Measurements from ENCODE around the gene HEXD.

The HEXD gene

DNA sequence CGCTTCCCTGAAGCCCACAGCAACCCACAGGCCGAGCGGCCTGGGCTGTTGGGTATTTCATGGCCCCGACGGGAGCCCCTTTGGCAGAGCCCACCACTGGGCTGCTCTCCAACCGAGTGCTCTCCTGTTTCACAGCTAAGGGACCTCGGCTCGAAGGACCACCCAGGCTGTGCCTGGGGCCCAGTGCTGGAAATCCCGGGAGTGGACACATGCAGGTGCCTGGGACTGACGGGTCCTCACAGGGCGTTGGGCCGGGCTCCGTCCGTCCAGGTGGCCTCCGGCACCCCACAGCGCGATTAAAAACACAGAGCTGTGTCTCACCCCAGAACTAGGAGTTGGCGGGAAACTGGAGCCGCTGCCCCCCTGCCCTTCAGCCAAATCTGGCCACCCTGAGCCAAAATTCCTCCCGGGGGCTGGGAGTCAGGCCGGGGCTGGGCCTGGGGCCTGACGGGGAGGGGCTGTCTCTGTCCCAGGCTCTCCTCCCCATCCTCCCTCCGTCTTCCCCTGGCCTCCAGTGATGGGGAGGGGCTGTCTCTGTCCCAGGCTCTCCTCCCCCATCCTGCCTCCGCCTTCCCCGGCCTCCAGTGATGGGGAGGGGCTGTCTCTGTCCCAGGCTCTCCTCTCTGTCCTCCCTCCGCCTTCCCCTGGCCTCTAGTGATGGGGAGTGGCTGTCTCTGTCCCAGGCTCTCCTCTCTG lies 32.4 kb upstream of the HEXD start:
- ATAC-seq: no peak
- no peak for TF ChIP-seq SNAI2 (CRISPR knock-in tag; IDR thresholded peaks at IDR 0.05)
- no peak for TF ChIP-seq ZC3H10 (CRISPR knock-in tag; IDR thresholded peaks at IDR 0.05)
- TF ChIP-seq RARB (CRISPR knock-in tag; IDR thresholded peaks at IDR 0.05): no peak
- no peak for TF ChIP-seq ISL1 (CRISPR knock-in tag; IDR thresholded peaks at IDR 0.05)
- TF ChIP-seq, protein P1, sequence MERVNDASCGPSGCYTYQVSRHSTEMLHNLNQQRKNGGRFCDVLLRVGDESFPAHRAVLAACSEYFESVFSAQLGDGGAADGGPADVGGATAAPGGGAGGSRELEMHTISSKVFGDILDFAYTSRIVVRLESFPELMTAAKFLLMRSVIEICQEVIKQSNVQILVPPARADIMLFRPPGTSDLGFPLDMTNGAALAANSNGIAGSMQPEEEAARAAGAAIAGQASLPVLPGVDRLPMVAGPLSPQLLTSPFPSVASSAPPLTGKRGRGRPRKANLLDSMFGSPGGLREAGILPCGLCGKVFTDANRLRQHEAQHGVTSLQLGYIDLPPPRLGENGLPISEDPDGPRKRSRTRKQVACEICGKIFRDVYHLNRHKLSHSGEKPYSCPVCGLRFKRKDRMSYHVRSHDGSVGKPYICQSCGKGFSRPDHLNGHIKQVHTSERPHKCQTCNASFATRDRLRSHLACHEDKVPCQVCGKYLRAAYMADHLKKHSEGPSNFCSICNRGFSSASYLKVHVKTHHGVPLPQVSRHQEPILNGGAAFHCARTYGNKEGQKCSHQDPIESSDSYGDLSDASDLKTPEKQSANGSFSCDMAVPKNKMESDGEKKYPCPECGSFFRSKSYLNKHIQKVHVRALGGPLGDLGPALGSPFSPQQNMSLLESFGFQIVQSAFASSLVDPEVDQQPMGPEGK (CRISPR knock-in tag; IDR thresholded peaks at IDR 0.05; ENCODE audit: borderline replicate concordance): no peak
- TF ChIP-seq PPARA (CRISPR knock-in tag; IDR thresholded peaks at IDR 0.05; ENCODE audit: borderline replicate concordance): no peak

DNA sequence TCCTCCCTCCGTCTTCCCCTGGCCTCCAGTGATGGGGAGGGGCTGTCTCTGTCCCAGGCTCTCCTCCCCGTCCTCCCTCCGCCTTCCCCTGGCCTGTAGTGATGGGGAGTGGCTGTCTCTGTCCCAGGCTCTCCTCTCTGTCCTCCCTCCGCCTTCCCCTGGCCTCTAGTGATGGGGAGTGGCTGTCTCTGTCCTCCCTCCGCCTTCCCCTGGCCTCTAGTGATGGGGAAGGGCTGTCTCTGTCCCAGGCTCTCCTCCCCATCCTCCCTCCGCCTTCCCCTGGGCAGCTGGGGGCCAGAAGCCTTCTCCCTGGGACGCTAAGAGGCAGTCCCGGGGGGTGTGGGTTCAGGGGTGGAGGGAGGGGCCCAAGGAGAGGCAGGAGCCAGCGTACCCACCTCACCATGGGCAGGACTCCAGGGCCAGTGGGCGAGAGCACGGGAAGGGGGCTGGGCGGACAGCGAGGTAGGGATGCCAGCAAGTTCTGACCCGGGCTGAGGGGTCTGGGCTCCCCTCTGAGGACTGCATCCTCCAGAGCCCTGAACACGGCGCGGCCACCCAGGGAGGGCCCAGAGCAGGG lies 31.8 kb upstream of the HEXD start:
- TF ChIP-seq SNAI2 (CRISPR knock-in tag; IDR thresholded peaks at IDR 0.05): no peak
- peak; percentile 86 for TF ChIP-seq ZNF70 (CRISPR knock-in tag; IDR thresholded peaks at IDR 0.05)
- TF ChIP-seq ZC3H10 (CRISPR knock-in tag; IDR thresholded peaks at IDR 0.05): no peak
- TF ChIP-seq ZNF8 (CRISPR knock-in tag; IDR thresholded peaks at IDR 0.05): no peak
- TF ChIP-seq GLIS3 (CRISPR knock-in tag; IDR thresholded peaks at IDR 0.05): no peak
- TF ChIP-seq, protein P2, sequence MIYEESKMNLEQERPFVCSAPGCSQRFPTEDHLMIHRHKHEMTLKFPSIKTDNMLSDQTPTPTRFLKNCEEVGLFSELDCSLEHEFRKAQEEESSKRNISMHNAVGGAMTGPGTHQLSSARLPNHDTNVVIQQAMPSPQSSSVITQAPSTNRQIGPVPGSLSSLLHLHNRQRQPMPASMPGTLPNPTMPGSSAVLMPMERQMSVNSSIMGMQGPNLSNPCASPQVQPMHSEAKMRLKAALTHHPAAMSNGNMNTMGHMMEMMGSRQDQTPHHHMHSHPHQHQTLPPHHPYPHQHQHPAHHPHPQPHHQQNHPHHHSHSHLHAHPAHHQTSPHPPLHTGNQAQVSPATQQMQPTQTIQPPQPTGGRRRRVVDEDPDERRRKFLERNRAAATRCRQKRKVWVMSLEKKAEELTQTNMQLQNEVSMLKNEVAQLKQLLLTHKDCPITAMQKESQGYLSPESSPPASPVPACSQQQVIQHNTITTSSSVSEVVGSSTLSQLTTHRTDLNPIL (CRISPR knock-in tag; IDR thresholded peaks at IDR 0.05; ENCODE audit: low read depth): no peak
- TF ChIP-seq ZFP3 (CRISPR knock-in tag; IDR thresholded peaks at IDR 0.05): no peak
- no peak for ATAC-seq

DNA sequence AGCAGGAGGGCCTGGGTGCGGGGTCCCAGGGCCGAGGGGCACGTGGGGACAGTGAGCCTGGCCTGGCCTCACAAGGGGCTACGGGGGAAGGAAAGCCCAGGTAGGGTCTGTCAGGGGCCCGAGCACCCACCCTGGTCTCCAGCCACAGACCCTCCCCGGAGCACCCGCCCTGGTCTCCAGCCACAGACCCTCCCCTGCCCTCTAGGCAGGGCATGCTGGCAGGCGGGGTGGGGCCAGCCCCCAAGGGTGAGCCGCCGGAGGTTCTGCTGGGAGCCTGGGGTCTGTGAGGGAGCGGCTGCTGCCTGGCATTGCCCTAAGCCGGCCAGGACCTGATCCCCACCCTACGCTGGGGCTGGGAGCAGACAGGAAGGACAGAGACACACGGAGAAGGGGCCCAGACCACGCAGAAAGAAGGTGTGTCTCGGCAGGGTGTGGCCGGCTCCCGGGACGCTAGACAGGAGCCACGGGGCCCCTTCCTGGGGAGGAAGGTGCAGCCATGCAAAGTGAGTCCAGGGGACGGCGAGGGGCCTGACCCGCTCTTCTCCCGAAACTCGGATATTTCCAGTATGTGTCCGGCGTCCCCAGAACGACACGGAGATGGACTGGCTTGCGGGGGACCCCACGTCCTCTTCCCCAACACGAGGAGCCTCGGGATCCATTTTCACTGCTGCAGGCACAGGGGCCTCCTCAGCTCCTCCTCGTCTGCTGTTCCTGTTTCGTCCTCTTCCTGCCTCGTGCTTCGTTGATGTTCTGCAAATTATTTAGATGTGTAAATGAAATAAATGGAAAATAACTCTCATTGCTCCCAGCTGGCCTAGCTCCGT lies 31.1 kb upstream of the HEXD start:
- no peak for TF ChIP-seq TCF4 (CRISPR knock-in tag; IDR thresholded peaks at IDR 0.05; ENCODE audit: borderline replicate concordance)
- TF ChIP-seq ZNF70 (CRISPR knock-in tag; IDR thresholded peaks at IDR 0.05): no peak
- TF ChIP-seq CSDC2 (CRISPR knock-in tag; IDR thresholded peaks at IDR 0.05): no peak
- TF ChIP-seq TOX (CRISPR knock-in tag; IDR thresholded peaks at IDR 0.05; ENCODE audit: borderline replicate concordance): no peak
- TF ChIP-seq, protein P3, sequence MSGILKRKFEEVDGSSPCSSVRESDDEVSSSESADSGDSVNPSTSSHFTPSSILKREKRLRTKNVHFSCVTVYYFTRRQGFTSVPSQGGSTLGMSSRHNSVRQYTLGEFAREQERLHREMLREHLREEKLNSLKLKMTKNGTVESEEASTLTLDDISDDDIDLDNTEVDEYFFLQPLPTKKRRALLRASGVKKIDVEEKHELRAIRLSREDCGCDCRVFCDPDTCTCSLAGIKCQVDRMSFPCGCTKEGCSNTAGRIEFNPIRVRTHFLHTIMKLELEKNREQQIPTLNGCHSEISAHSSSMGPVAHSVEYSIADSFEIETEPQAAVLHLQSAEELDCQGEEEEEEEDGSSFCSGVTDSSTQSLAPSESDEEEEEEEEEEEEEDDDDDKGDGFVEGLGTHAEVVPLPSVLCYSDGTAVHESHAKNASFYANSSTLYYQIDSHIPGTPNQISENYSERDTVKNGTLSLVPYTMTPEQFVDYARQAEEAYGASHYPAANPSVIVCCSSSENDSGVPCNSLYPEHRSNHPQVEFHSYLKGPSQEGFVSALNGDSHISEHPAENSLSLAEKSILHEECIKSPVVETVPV (CRISPR knock-in tag; IDR thresholded peaks at IDR 0.05): no peak
- TF ChIP-seq ZC3H10 (CRISPR knock-in tag; IDR thresholded peaks at IDR 0.05): no peak
- no peak for TF ChIP-seq ZFP3 (CRISPR knock-in tag; IDR thresholded peaks at IDR 0.05)
- no peak for TF ChIP-seq GLIS3 (CRISPR knock-in tag; IDR thresholded peaks at IDR 0.05)
- TF ChIP-seq ISL1 (CRISPR knock-in tag; IDR thresholded peaks at IDR 0.05): no peak
- TF ChIP-seq, protein P1 (CRISPR knock-in tag; IDR thresholded peaks at IDR 0.05; ENCODE audit: borderline replicate concordance): no peak
- no peak for TF ChIP-seq PPARA (CRISPR knock-in tag; IDR thresholded peaks at IDR 0.05; ENCODE audit: borderline replicate concordance)
- TF ChIP-seq, protein P4, sequence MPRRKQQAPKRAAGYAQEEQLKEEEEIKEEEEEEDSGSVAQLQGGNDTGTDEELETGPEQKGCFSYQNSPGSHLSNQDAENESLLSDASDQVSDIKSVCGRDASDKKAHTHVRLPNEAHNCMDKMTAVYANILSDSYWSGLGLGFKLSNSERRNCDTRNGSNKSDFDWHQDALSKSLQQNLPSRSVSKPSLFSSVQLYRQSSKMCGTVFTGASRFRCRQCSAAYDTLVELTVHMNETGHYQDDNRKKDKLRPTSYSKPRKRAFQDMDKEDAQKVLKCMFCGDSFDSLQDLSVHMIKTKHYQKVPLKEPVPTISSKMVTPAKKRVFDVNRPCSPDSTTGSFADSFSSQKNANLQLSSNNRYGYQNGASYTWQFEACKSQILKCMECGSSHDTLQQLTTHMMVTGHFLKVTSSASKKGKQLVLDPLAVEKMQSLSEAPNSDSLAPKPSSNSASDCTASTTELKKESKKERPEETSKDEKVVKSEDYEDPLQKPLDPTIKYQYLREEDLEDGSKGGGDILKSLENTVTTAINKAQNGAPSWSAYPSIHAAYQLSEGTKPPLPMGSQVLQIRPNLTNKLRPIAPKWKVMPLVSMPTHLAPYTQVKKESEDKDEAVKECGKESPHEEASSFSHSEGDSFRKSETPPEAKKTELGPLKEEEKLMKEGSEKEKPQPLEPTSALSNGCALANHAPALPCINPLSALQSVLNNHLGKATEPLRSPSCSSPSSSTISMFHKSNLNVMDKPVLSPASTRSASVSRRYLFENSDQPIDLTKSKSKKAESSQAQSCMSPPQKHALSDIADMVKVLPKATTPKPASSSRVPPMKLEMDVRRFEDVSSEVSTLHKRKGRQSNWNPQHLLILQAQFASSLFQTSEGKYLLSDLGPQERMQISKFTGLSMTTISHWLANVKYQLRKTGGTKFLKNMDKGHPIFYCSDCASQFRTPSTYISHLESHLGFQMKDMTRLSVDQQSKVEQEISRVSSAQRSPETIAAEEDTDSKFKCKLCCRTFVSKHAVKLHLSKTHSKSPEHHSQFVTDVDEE (CRISPR knock-in tag; IDR thresholded peaks at IDR 0.05): no peak
- TF ChIP-seq ESRRG (CRISPR knock-in tag; IDR thresholded peaks at IDR 0.05): no peak
- TF ChIP-seq, protein P5, sequence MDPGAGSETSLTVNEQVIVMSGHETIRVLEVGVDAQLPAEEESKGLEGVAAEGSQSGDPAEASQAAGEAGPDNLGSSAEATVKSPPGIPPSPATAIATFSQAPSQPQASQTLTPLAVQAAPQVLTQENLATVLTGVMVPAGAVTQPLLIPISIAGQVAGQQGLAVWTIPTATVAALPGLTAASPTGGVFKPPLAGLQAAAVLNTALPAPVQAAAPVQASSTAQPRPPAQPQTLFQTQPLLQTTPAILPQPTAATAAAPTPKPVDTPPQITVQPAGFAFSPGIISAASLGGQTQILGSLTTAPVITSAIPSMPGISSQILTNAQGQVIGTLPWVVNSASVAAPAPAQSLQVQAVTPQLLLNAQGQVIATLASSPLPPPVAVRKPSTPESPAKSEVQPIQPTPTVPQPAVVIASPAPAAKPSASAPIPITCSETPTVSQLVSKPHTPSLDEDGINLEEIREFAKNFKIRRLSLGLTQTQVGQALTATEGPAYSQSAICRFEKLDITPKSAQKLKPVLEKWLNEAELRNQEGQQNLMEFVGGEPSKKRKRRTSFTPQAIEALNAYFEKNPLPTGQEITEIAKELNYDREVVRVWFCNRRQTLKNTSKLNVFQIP (CRISPR knock-in tag; IDR thresholded peaks at IDR 0.05; ENCODE audit: borderline replicate concordance, low read depth): no peak
- TF ChIP-seq ZFP30 (CRISPR knock-in tag; IDR thresholded peaks at IDR 0.05): no peak
- no peak for ATAC-seq
